ENCODE data around the gene TBP.

GRCh38 chr6:170505306-170505705, 48.9 kb upstream of the TBP start:
- TF ChIP-seq CTCF (IDR thresholded peaks at IDR 0.05), result no peak
- TF ChIP-seq EP300 (IDR thresholded peaks at IDR 0.05; ENCODE audit: low read depth), result no peak

Measured in transverse colon (tissue), 3 donors.